B cell (primary cell): ENCODE measurements around the gene GDPD4.

Source experiments
- EZH2 ChIP-seq: IDR thresholded peaks from 2 replicates; pipeline ENCODE4 v1.6.1; 2012; ENCODE audit warnings: borderline replicate concordance, low read depth, mild to moderate bottlenecking, moderate library complexity, low read length; ENCODE audit not compliant: insufficient read depth, poor library complexity, severe bottlenecking
- TF ChIP-seq, protein P1 (sequence below): fragments of 200-600 bp; IDR thresholded peaks from one replicate; pipeline ENCODE4 v1.8.0; 2022; ENCODE audit warnings: antibody characterized with exemption, mild to moderate bottlenecking

DNA sequence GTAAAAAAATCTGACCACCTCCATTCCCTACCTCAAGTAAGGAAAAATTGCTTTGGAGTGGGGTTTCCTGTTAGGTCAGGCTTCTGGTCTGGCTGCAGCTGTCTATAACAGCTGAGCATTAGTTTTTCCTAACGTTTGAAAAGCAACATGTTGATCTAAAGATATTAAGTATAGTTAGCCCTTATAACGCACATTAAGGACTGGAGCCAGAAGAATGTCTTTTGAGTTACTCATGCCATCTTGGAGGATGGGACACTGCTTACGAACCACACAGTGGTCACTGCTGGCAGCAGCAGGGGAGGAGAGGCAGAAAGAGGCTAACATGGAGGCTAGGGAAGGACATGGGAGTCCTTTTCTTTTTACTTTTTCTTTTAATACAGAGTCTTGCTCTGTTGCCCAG is 44.1 kb upstream of the GDPD4 start:
- TF ChIP-seq, protein P1, sequence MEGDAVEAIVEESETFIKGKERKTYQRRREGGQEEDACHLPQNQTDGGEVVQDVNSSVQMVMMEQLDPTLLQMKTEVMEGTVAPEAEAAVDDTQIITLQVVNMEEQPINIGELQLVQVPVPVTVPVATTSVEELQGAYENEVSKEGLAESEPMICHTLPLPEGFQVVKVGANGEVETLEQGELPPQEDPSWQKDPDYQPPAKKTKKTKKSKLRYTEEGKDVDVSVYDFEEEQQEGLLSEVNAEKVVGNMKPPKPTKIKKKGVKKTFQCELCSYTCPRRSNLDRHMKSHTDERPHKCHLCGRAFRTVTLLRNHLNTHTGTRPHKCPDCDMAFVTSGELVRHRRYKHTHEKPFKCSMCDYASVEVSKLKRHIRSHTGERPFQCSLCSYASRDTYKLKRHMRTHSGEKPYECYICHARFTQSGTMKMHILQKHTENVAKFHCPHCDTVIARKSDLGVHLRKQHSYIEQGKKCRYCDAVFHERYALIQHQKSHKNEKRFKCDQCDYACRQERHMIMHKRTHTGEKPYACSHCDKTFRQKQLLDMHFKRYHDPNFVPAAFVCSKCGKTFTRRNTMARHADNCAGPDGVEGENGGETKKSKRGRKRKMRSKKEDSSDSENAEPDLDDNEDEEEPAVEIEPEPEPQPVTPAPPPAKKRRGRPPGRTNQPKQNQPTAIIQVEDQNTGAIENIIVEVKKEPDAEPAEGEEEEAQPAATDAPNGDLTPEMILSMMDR: no peak
- no peak for TF ChIP-seq EZH2
